Panc1 (cell line): ENCODE data around the gene CFDP1. TPM values are rescaled to one million over a fixed set of nuclear protein-coding genes. Genes with fewer than 3 reads are reported as not detected.
A peak's percentile ranks its signal among the peaks of the same experiment; 100 is the strongest.

ENCODE experiments used
- ATAC-seq: fragments of 200-7000 bp; cut with Tn5 transposase; 2 replicates; pipeline ENCODE4 v1.9.1; 2020; ENCODE audit warnings: mild to moderate bottlenecking, moderate library complexity
- BruUV-seq: library from RNA; stranded (reverse); fragments of 400-500 nt; replicated peaks from 2 replicates; lab custom pipeline; 2021; lab: Mats Ljungman, UMichigan
- CTCF ChIA-PET: fragments of 300-600 bp; sonication (Branson Sonifier 250); formaldehyde crosslinking; loops from one replicate; lab custom pipeline; 2022; ENCODE audit warnings: antibody characterized with exemption; lab: Charles Lee
- POLR2A ChIA-PET: fragments of 300-600 bp; sonication (Branson Sonifier 250); formaldehyde crosslinking; loops from one replicate; lab custom pipeline; 2022; ENCODE audit warnings: antibody characterized with exemption; lab: Charles Lee
- DNase-seq: peaks from one replicate; pipeline ENCODE4 v3.0.0-alpha.2; 2010; ENCODE audit warnings: low read depth, low spot score
- H3K27ac ChIP-seq: 2 replicates; pipeline ENCODE4 v1.5.1; 2011; ENCODE audit warnings: mild to moderate bottlenecking, low read length, inconsistent platforms
- H3K27me3 ChIP-seq: fragments of 200-500 bp; sonication (Bioruptor generic); 2 replicates; pipeline ENCODE4 v1.6.0; 2014; ENCODE audit warnings: low read length, inconsistent platforms; ENCODE audit not compliant: control insufficient read depth, insufficient read depth
- H3K36me3 ChIP-seq: fragments of 200-500 bp; sonication (Bioruptor generic); 2 replicates; pipeline ENCODE4 v1.5.1; 2014; ENCODE audit warnings: inconsistent platforms, mild to moderate bottlenecking, low read length, moderate library complexity; ENCODE audit not compliant: control insufficient read depth, insufficient read depth
- H3K4me1 ChIP-seq: 2 replicates; pipeline ENCODE4 v1.5.1; 2011; ENCODE audit warnings: inconsistent platforms, mild to moderate bottlenecking, low read length, moderate library complexity; ENCODE audit not compliant: control insufficient read depth, insufficient read depth
- H3K4me3 ChIP-seq, 2 experiments: 2 replicates each; pipeline ENCODE4 v1.5.1; 2011 to 2012; ENCODE audit warnings: low read depth in 2 of 2, low read length in 2 of 2, mild to moderate bottlenecking in 2 of 2, inconsistent platforms in 1 of 2, moderate library complexity in 1 of 2
- H3K9me3 ChIP-seq: fragments of 200-500 bp; sonication (Bioruptor generic); 2 replicates; pipeline ENCODE4 v1.5.1; 2014; ENCODE audit warnings: low read depth, mild to moderate bottlenecking, inconsistent platforms, low read length, moderate library complexity; ENCODE audit not compliant: control insufficient read depth, insufficient read depth
- CTCF ChIP-seq: fragments of 450-650 bp; IDR thresholded peaks from 2 replicates; pipeline ENCODE4 v1.5.1; 2017; ENCODE audit warnings: mild to moderate bottlenecking
- POLR2AphosphoS5 ChIP-seq: IDR thresholded peaks from 2 replicates; pipeline ENCODE4 v1.6.1; 2012; ENCODE audit warnings: mild to moderate bottlenecking, low read depth, low read length, moderate library complexity
- REST ChIP-seq, 2 experiments: IDR thresholded peaks; 2 replicates each; pipeline ENCODE4 v1.6.1; 2011 to 2012; ENCODE audit warnings: low read depth in 2 of 2, control low read depth in 1 of 2, low read length in 1 of 2, mild to moderate bottlenecking in 1 of 2, moderate library complexity in 1 of 2; ENCODE audit not compliant: insufficient read depth in 1 of 2
- SIN3A ChIP-seq: IDR thresholded peaks from 2 replicates; pipeline ENCODE4 v1.6.1; 2012; ENCODE audit warnings: low read depth, mild to moderate bottlenecking, low read length, moderate library complexity, borderline replicate concordance; ENCODE audit not compliant: insufficient read depth
- TCF7L2 ChIP-seq: IDR thresholded peaks from 2 replicates; pipeline ENCODE4 v1.6.1; 2011; ENCODE audit warnings: mild to moderate bottlenecking, low read depth, low read length, inconsistent platforms
- in situ Hi-C: cut with HindIII; loops from 2 replicates; pipeline ENCODE4 v1.10.0; 2016; ENCODE audit warnings: low sequenced_read_pairs, low pct_unique_long_range_greater_than_20kb
- intact Hi-C: fragments of 100-400 bp; cut with micrococcal nuclease; formaldehyde crosslinking; loops from one replicate; pipeline ENCODE4 v1.10.0; 2022; ENCODE audit not compliant: unreplicated experiment
- total RNA-seq: library from RNA; stranded (reverse); gene quantifications from one replicate; pipeline ENCODE4 v1.2.1, GENCODE V29; 2021; ENCODE audit not compliant: unreplicated experiment

CFDP1 gene
- total RNA-seq, 1 experiment from 2014 or later, result 25.7 TPM

GRCh38 chr16:75256059-75256571 is 177.2 kb downstream of the CFDP1 start:
- TF ChIP-seq POLR2AphosphoS5 (no peak), CTCF (no peak), REST (IDR thresholded peaks at IDR 0.05; ENCODE audit: insufficient read depth in 1 of 2, low read depth in 2 of 2, low read length in 1 of 2) (no peak), SIN3A (no peak), TCF7L2 (no peak)
- intact Hi-C loops, result no loop called here
- Histone ChIP-seq H3K27me3 (no peaks in the 10 kb centered on the region), H3K9me3 (no peaks in the 10 kb centered on the region), H3K4me3 (no peak overlapping the region), H3K27ac (peak overlapping the region; percentile 54; the same call in 1 of the 2 replicates), H3K36me3 (no peaks in the 10 kb centered on the region), H3K4me1 (peaks cover 59% of the 10 kb centered on the region)
- CTCF ChIA-PET, result no interaction called here
- in situ Hi-C loops, result no loop called here
- ATAC-seq (no peak), DNase-seq (no peak)
- POLR2A ChIA-PET, result no interaction called here
- BruUV-seq, result no TSS peak

- Histone ChIP-seq H3K4me3 (no peak overlapping the region), H3K36me3 (no peaks in the 10 kb centered on the region), H3K9me3 (no peaks in the 10 kb centered on the region), H3K27ac (peak overlapping the region; percentile 94), H3K27me3 (no peaks in the 10 kb centered on the region), H3K4me1 (peaks cover 61% of the 10 kb centered on the region)
- ATAC-seq, result peak; percentile 36
- DNase-seq, result no peak
- TF ChIP-seq CTCF (no peak), SIN3A (no peak), TCF7L2 (no peak), REST (IDR thresholded peaks at IDR 0.05; ENCODE audit: insufficient read depth in 1 of 2, low read depth in 2 of 2, low read length in 1 of 2) (no peak), POLR2AphosphoS5 (no peak)
- POLR2A ChIA-PET, result no interaction called here
- CTCF ChIA-PET, result interaction anchor here (0.7 kb wide), 1 partner anchor 18 kb away, joined by 3 read pairs; no protein-coding TSS in a partner anchor
- no TSS peak for BruUV-seq
- in situ Hi-C loops, result no loop called here
- intact Hi-C loops, result no loop called here
Observed at GRCh38 chr16:75254359-75254837, 178.9 kb downstream of the CFDP1 start.
